ENCODE results near the gene NPFFR1. TPM values are rescaled to one million over a fixed set of nuclear protein-coding genes. Genes with fewer than 3 reads are reported as not detected.
A peak's percentile ranks its signal among the peaks of the same experiment; 100 is the strongest.

The NPFFR1 gene
- total and polyA plus RNA-seq, 8 donors = under 0.01 to 0.45 (median 0.05) TPM; not detected in 5

GRCh38 chr10:70222340-70222794, 61.4 kb downstream of the NPFFR1 start:
- no peak overlapping the region for H3K4me3 ChIP-seq
- no peak for TF ChIP-seq CTCF (IDR thresholded peaks at IDR 0.05)
- TF ChIP-seq POLR2A (IDR thresholded peaks at IDR 0.05) = no peak
- no peak for TF ChIP-seq EP300 (IDR thresholded peaks at IDR 0.05)
- no peak for TF ChIP-seq POLR2AphosphoS5 (IDR thresholded peaks at IDR 0.05)
- H3K27ac ChIP-seq = peak overlapping the region in 2 of 5 donors; percentile 29 to 58
- H3K4me1 ChIP-seq = peaks cover 4 to 24% (median 15%) of the 10 kb centered on the region in 4 donors
- WGBS, 5 donors = 58 to 66% (median 64%) methylated on average over 3 of the region's 3 CpGs
- peaks cover 0 to 18% (median 14%) of the 10 kb centered on the region in 4 donors for H3K36me3 ChIP-seq
- no peaks in the 10 kb centered on the region for H3K27me3 ChIP-seq
- peak in 1 of 2 donors; percentile 72 for DNase-seq
- H3K9me3 ChIP-seq = no peaks in the 10 kb centered on the region
- intact Hi-C loops (cut with DNase I; ENCODE audit: low total_unique reads) = loop anchor here (5.0 kb wide), 1 partner anchor 145 kb away; no protein-coding TSS in a partner anchor

- Histone ChIP-seq H3K4me1 (peaks cover 4 to 21% (median 13%) of the 10 kb centered on the region in 4 donors), H3K27me3 (no peaks in the 10 kb centered on the region), H3K9me3 (no peaks in the 10 kb centered on the region), H3K27ac (peak overlapping the region in 3 of 5 donors; percentile 24 to 49 (median 25)), H3K36me3 (peaks cover 0 to 29% (median 27%) of the 10 kb centered on the region in 4 donors), H3K4me3 (peak overlapping the region in 1 of 4 donors; percentile 6)
- 3 to 37% (median 14%) methylated on average over 1 of the region's 1 CpG for WGBS, 5 donors
- intact Hi-C loops (cut with DNase I; ENCODE audit: low total_unique reads) = loop anchor here (5.0 kb wide), 1 partner anchor 146 kb away; no protein-coding TSS in a partner anchor
- no peak for DNase-seq
- TF ChIP-seq POLR2A (IDR thresholded peaks at IDR 0.05) = no peak
- no peak for TF ChIP-seq EP300 (IDR thresholded peaks at IDR 0.05)
- TF ChIP-seq POLR2AphosphoS5 (IDR thresholded peaks at IDR 0.05) = no peak
- no peak for TF ChIP-seq CTCF (IDR thresholded peaks at IDR 0.05)
These were observed 62.8 kb downstream of the NPFFR1 start for GRCh38 chr10:70221030-70221429.

- 94 to 100% (median 100%) methylated on average over 1 of the region's 1 CpG for WGBS, 5 donors
- intact Hi-C loops (cut with DNase I; ENCODE audit: low total_unique reads) = no loop called here
- H3K9me3 ChIP-seq = no peaks in the 10 kb centered on the region
- H3K27me3 ChIP-seq = no peaks in the 10 kb centered on the region
- TF ChIP-seq CTCF (IDR thresholded peaks at IDR 0.05) = no peak
- TF ChIP-seq EP300 (IDR thresholded peaks at IDR 0.05) = no peak
- no peak for TF ChIP-seq POLR2AphosphoS5 (IDR thresholded peaks at IDR 0.05)
- TF ChIP-seq POLR2A (IDR thresholded peaks at IDR 0.05) = no peak
- DNase-seq = no peak
- no peak overlapping the region for H3K4me3 ChIP-seq
- H3K27ac ChIP-seq = no peak overlapping the region
- peaks cover 33 to 99% (median 97%) of the 10 kb centered on the region in 4 donors for H3K36me3 ChIP-seq
- H3K4me1 ChIP-seq = no peaks in the 10 kb centered on the region
These were observed 70.9 kb downstream of the NPFFR1 start for GRCh38 chr10:70212879-70213278.

- no peak for DNase-seq
- intact Hi-C loops (cut with DNase I; ENCODE audit: low total_unique reads) = no loop called here
- Histone ChIP-seq H3K9me3 (no peaks in the 10 kb centered on the region), H3K4me3 (no peak overlapping the region), H3K27me3 (no peaks in the 10 kb centered on the region), H3K36me3 (peaks cover 38 to 99% (median 98%) of the 10 kb centered on the region in 4 donors), H3K4me1 (no peaks in the 10 kb centered on the region), H3K27ac (no peak overlapping the region)
- no peak for TF ChIP-seq POLR2AphosphoS5 (IDR thresholded peaks at IDR 0.05)
- TF ChIP-seq EP300 (IDR thresholded peaks at IDR 0.05) = no peak
- no peak for TF ChIP-seq POLR2A (IDR thresholded peaks at IDR 0.05)
- TF ChIP-seq CTCF (IDR thresholded peaks at IDR 0.05) = no peak
These were observed 71.5 kb downstream of the NPFFR1 start for GRCh38 chr10:70212277-70212676.
